ENCODE measurements around the gene RANBP1.
"Not testable (repeated sequence)": the region's sequence is repeated elsewhere in the genome, so short reads cannot be mapped to it uniquely, and the experiment has no call there.

The RANBP1 gene

GRCh38 chr22:20157430-20158183, 41.7 kb downstream of the RANBP1 start:
- Histone ChIP-seq H3K4me1 (ENCODE audit: control insufficient read depth, insufficient read depth, low read length, unreplicated experiment) (no peaks in the 10 kb centered on the region), H3K27me3 (ENCODE audit: insufficient read depth, low read length) (no peaks in the 10 kb centered on the region), H2AFZ (ENCODE audit: low read length, unreplicated experiment) (no peak overlapping the region), H3K36me3 (ENCODE audit: insufficient read depth, low read length) (no peaks in the 10 kb centered on the region), H3K27ac (ENCODE audit: low read depth, low read length) (no peak overlapping the region), H3K4me3 (ENCODE audit: low read depth, low read length) (no peak overlapping the region), H3K79me2 (ENCODE audit: control insufficient read depth, insufficient read depth, low read length, unreplicated experiment) (no peaks in the 10 kb centered on the region)

GRCh38 chr22:20158391-20159036, 42.6 kb downstream of the RANBP1 start:
- Histone ChIP-seq H3K79me2 (ENCODE audit: control insufficient read depth, insufficient read depth, low read length, unreplicated experiment) (no peaks in the 10 kb centered on the region), H3K27me3 (ENCODE audit: insufficient read depth, low read length) (no peaks in the 10 kb centered on the region), H2AFZ (ENCODE audit: low read length, unreplicated experiment) (no peak overlapping the region), H3K36me3 (ENCODE audit: insufficient read depth, low read length) (no peaks in the 10 kb centered on the region), H3K4me3 (ENCODE audit: low read depth, low read length) (no peak overlapping the region), H3K4me1 (ENCODE audit: control insufficient read depth, insufficient read depth, low read length, unreplicated experiment) (no peaks in the 10 kb centered on the region), H3K27ac (ENCODE audit: low read depth, low read length) (no peak overlapping the region)

DNA sequence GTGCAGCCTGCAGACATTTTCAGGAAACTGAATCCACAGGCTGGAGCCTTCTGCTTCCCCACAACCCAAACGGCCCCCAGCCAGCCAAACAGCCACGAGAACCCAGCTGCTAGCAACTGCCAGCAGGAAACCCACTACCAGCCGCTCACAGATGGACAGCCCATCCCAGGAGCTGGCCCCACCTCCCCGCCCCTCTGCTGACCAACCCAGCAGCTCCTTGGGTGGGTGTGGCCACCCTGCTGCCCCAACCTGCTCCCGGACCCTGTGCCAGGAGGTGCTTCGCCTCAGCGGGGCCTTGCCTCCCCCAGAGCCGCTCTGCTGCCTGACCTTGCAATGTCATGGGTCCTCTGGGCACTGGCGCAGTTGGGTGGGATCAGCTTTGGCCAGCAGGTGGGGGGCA, 43.2 kb downstream of the RANBP1 start:
- Histone ChIP-seq H3K4me1 (ENCODE audit: control insufficient read depth, insufficient read depth, low read length, unreplicated experiment) (no peaks in the 10 kb centered on the region), H3K27ac (ENCODE audit: low read depth, low read length) (no peak overlapping the region), H3K27me3 (ENCODE audit: insufficient read depth, low read length) (no peaks in the 10 kb centered on the region), H3K4me3 (ENCODE audit: low read depth, low read length) (no peak overlapping the region), H3K79me2 (ENCODE audit: control insufficient read depth, insufficient read depth, low read length, unreplicated experiment) (no peaks in the 10 kb centered on the region), H3K36me3 (ENCODE audit: insufficient read depth, low read length) (no peaks in the 10 kb centered on the region), H2AFZ (ENCODE audit: low read length, unreplicated experiment) (no peak overlapping the region)

DNA sequence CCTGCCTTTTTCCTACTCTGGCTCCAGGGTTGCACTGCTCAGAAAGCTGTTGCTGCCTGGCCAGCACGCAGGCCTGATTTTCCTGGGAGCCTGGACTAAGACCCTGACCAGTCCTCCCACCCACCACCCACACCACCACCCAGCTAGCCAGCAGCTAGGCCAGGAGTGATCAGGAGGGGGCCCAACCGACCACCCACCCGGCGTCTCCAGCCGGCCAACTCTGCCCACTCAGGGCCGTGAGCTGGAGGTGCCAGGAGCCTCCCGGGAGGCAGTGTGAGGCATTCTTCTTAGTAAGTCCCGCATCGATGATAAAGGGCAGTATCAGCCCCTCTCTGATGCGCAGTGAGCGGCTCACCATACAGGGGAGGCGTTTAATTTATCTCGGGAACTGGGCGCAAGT, 43.6 kb downstream of the RANBP1 start:
- not testable (repeated sequence) for H3K27me3 ChIP-seq (ENCODE audit: insufficient read depth, low read length); H3K36me3 ChIP-seq (ENCODE audit: insufficient read depth, low read length); H3K27ac ChIP-seq (ENCODE audit: low read depth, low read length); H2AFZ ChIP-seq (ENCODE audit: low read length, unreplicated experiment); H3K4me1 ChIP-seq (ENCODE audit: control insufficient read depth, insufficient read depth, low read length, unreplicated experiment); H3K79me2 ChIP-seq (ENCODE audit: control insufficient read depth, insufficient read depth, low read length, unreplicated experiment); H3K4me3 ChIP-seq (ENCODE audit: low read depth, low read length)

DNA sequence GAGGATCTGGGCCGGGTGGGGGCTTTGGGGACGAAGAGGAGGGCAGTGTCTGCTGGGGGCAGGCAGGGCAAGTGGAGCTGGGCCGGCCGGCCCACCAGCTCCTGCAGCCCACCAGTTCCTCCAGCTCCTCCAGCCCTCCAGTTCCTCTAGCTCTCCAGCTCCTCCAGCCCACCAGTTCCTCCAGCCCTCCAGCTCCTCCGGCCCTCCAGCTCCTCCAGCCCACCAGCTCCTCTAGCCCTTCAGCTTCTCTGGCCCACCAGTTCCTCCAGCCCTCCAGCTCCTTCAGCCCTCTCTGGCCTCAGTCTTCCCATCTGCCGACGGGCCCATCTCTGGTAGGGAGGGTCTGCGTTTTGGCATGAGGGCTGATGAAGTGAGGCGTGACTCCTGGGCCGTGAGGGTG, 44.1 kb downstream of the RANBP1 start:
- Histone ChIP-seq H3K27me3 (ENCODE audit: insufficient read depth, low read length) (no peaks in the 10 kb centered on the region), H3K36me3 (ENCODE audit: insufficient read depth, low read length) (no peaks in the 10 kb centered on the region), H3K4me1 (ENCODE audit: control insufficient read depth, insufficient read depth, low read length, unreplicated experiment) (no peaks in the 10 kb centered on the region), H3K79me2 (ENCODE audit: control insufficient read depth, insufficient read depth, low read length, unreplicated experiment) (no peaks in the 10 kb centered on the region), H3K27ac (ENCODE audit: low read depth, low read length) (no peak overlapping the region), H3K4me3 (ENCODE audit: low read depth, low read length) (no peak overlapping the region), H2AFZ (ENCODE audit: low read length, unreplicated experiment) (no peak overlapping the region)

GRCh38 chr22:20164863-20165262, 49.0 kb downstream of the RANBP1 start:
- Histone ChIP-seq H3K79me2 (ENCODE audit: control insufficient read depth, insufficient read depth, low read length, unreplicated experiment) (no peaks in the 10 kb centered on the region), H3K27ac (ENCODE audit: low read depth, low read length) (no peak overlapping the region), H3K27me3 (ENCODE audit: insufficient read depth, low read length) (no peaks in the 10 kb centered on the region), H3K36me3 (ENCODE audit: insufficient read depth, low read length) (no peaks in the 10 kb centered on the region), H2AFZ (ENCODE audit: low read length, unreplicated experiment) (no peak overlapping the region), H3K4me1 (ENCODE audit: control insufficient read depth, insufficient read depth, low read length, unreplicated experiment) (no peaks in the 10 kb centered on the region), H3K4me3 (ENCODE audit: low read depth, low read length) (no peak overlapping the region)

DNA sequence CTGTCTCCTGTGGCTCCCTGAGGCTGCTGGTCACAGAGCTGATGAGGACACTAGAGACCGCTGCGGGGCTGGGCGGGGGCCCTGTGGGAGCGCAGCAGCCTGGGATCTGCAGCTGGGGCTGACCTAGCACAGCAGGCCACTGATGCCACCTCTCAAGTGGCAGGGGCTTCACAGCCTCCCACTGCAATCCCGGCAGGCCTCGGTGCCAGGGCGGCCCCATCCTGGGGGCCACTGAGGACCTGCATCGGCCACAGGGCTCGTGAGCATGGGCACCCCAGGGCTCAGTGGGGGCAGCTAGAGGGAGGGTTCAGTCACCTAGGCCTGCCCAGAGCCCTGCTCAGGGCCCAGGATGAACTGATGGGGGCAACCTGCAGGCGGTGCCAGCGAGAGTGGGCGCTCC, 49.5 kb downstream of the RANBP1 start:
- Histone ChIP-seq H3K4me1 (ENCODE audit: control insufficient read depth, insufficient read depth, low read length, unreplicated experiment) (no peaks in the 10 kb centered on the region), H3K79me2 (ENCODE audit: control insufficient read depth, insufficient read depth, low read length, unreplicated experiment) (no peaks in the 10 kb centered on the region), H2AFZ (ENCODE audit: low read length, unreplicated experiment) (no peak overlapping the region), H3K27me3 (ENCODE audit: insufficient read depth, low read length) (no peaks in the 10 kb centered on the region), H3K36me3 (ENCODE audit: insufficient read depth, low read length) (no peaks in the 10 kb centered on the region), H3K27ac (ENCODE audit: low read depth, low read length) (no peak overlapping the region), H3K4me3 (ENCODE audit: low read depth, low read length) (no peak overlapping the region)

DNA sequence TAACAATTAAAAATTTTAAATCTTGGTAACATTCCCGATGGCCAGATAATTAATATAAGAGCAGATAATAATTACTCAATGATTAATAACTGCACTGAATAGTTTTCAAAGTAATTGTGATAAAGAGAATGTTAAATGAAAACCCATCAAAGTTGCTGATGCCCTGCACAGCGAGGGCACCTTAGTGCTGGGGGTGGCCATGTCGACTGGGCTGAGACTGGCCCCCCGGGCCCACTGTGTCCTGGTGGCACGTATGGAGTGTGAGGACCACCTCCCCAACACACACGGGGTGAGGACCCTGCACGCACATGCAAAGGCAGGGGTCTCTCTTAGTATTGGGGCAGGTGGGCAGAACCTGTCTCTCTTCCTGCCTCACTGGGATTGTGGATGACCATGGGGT, 50.0 kb downstream of the RANBP1 start:
- no peak overlapping the region for H3K4me3 ChIP-seq (ENCODE audit: low read depth, low read length)
- H3K27me3 ChIP-seq (ENCODE audit: insufficient read depth, low read length), result no peaks in the 10 kb centered on the region
- H2AFZ ChIP-seq (ENCODE audit: low read length, unreplicated experiment), result no peak overlapping the region
- no peaks in the 10 kb centered on the region for H3K36me3 ChIP-seq (ENCODE audit: insufficient read depth, low read length)
- no peaks in the 10 kb centered on the region for H3K79me2 ChIP-seq (ENCODE audit: control insufficient read depth, insufficient read depth, low read length, unreplicated experiment)
- H3K27ac ChIP-seq (ENCODE audit: low read depth, low read length), result no peak overlapping the region
- H3K4me1 ChIP-seq (ENCODE audit: control insufficient read depth, insufficient read depth, low read length, unreplicated experiment), result no peaks in the 10 kb centered on the region

GRCh38 chr22:20166703-20167102, 50.8 kb downstream of the RANBP1 start:
- Histone ChIP-seq H3K79me2 (ENCODE audit: control insufficient read depth, insufficient read depth, low read length, unreplicated experiment) (no peaks in the 10 kb centered on the region), H2AFZ (ENCODE audit: low read length, unreplicated experiment) (no peak overlapping the region), H3K36me3 (ENCODE audit: insufficient read depth, low read length) (no peaks in the 10 kb centered on the region), H3K4me3 (ENCODE audit: low read depth, low read length) (no peak overlapping the region), H3K27ac (ENCODE audit: low read depth, low read length) (no peak overlapping the region), H3K27me3 (ENCODE audit: insufficient read depth, low read length) (no peaks in the 10 kb centered on the region), H3K4me1 (ENCODE audit: control insufficient read depth, insufficient read depth, low read length, unreplicated experiment) (no peaks in the 10 kb centered on the region)

DNA sequence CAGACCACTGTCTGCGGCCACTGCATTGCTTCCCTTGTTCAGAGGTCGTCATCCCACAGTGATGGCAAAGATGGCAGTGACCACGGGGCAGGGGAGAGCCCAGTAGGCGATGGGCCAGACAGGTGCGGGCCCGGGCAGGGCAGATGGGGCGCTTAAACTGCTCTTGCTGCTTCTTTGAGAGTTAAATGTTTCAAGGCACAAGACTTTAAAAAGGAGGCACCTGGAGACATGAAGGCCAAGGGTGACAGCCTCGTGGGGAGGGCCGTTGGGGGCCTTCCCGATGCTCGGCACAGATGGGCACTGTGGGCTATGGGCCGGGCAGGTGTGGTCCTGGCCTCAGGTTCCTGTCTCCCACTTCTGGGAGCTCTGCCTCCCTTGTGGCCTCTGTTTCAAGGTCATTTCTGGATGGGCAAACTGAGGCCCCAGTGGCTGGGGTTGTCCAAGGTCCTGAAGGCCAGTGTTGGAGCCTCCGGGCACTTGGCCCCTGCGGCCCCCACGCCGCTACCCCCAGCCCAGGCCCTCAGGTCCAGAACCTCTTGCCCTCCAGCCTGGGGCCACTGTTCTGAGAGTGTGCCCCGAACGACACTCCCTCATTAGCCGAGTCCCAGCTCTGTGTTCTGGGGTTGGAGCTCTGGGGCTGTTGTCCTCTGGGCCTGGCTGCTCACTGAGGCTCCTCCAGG, 51.9 kb downstream of the RANBP1 start:
- H3K79me2 ChIP-seq (ENCODE audit: control insufficient read depth, insufficient read depth, low read length, unreplicated experiment), result no peaks in the 10 kb centered on the region
- no peak overlapping the region for H3K27ac ChIP-seq (ENCODE audit: low read depth, low read length)

More for the DNA sequence above, 51.9 kb downstream of the RANBP1 start:
- Histone ChIP-seq H3K4me3 (ENCODE audit: low read depth, low read length) (no peak overlapping the region), H3K4me1 (ENCODE audit: control insufficient read depth, insufficient read depth, low read length, unreplicated experiment) (no peaks in the 10 kb centered on the region), H2AFZ (ENCODE audit: low read length, unreplicated experiment) (no peak overlapping the region), H3K36me3 (ENCODE audit: insufficient read depth, low read length) (no peaks in the 10 kb centered on the region), H3K27me3 (ENCODE audit: insufficient read depth, low read length) (no peaks in the 10 kb centered on the region)
